Neural progenitor cell (in vitro differentiated cells): Measurements from ENCODE around the gene NOTCH3.

Experiments used
- EZH2 ChIP-seq: fragments of 200-600 bp; sonication (generic); IDR thresholded peaks from 2 replicates; pipeline ENCODE4 v1.6.1; 2017; ENCODE audit warnings: antibody characterized with exemption, mild to moderate bottlenecking, moderate library complexity
- EZH2phosphoT487 ChIP-seq: fragments of 200-600 bp; sonication (generic); IDR thresholded peaks from 2 replicates; pipeline ENCODE4 v1.6.1; 2017; ENCODE audit warnings: antibody characterized with exemption
- TF ChIP-seq, protein P1 (sequence below): fragments of 200-600 bp; sonication (generic); IDR thresholded peaks from 2 replicates; pipeline ENCODE4 v1.5.1; 2017; ENCODE audit warnings: antibody characterized with exemption, mild to moderate bottlenecking

- TF ChIP-seq, protein P1, sequence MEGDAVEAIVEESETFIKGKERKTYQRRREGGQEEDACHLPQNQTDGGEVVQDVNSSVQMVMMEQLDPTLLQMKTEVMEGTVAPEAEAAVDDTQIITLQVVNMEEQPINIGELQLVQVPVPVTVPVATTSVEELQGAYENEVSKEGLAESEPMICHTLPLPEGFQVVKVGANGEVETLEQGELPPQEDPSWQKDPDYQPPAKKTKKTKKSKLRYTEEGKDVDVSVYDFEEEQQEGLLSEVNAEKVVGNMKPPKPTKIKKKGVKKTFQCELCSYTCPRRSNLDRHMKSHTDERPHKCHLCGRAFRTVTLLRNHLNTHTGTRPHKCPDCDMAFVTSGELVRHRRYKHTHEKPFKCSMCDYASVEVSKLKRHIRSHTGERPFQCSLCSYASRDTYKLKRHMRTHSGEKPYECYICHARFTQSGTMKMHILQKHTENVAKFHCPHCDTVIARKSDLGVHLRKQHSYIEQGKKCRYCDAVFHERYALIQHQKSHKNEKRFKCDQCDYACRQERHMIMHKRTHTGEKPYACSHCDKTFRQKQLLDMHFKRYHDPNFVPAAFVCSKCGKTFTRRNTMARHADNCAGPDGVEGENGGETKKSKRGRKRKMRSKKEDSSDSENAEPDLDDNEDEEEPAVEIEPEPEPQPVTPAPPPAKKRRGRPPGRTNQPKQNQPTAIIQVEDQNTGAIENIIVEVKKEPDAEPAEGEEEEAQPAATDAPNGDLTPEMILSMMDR: peak; percentile 55
- TF ChIP-seq EZH2 (no peak), EZH2phosphoT487 (no peak)
These were observed 5.1 kb downstream of the NOTCH3 start for GRCh38 chr19:15195371-15196334.
